ENCODE results near the gene TARS1. TPM values are rescaled to one million over a fixed set of nuclear protein-coding genes. Genes with fewer than 3 reads are reported as not detected.

Gene TARS1
- polyA plus RNA-seq, 1 donor from 2014 or later: 88.7 TPM

- H4K20me1 ChIP-seq (ENCODE audit: insufficient read depth): no peaks in the 10 kb centered on the region
- no peaks in the 10 kb centered on the region for H3K36me3 ChIP-seq (ENCODE audit: insufficient read depth, low read length)
Measured at GRCh38 chr5:33476992-33477391, 36.2 kb downstream of the TARS1 start.

GRCh38 chr5:33477816-33478215 lies 37.1 kb downstream of the TARS1 start:
- Histone ChIP-seq H3K9me3 (ENCODE audit: low read length) (no peaks in the 10 kb centered on the region), H3K79me2 (replicated peaks; ENCODE audit: insufficient read depth, low read length) (no peaks in the 10 kb centered on the region), H3K27me3 (ENCODE audit: insufficient read depth, low read depth, low read length) (no peaks in the 10 kb centered on the region), H3K4me3 (ENCODE audit: low read length) (no peak overlapping the region), H3K36me3 (ENCODE audit: insufficient read depth, low read length) (no peaks in the 10 kb centered on the region), H2AFZ (ENCODE audit: low read depth, low read length) (no peak overlapping the region), H3K4me2 (ENCODE audit: low read length) (no peak overlapping the region), H3K27ac (ENCODE audit: low read length) (no peak overlapping the region), H3K9ac (ENCODE audit: low read length) (no peak overlapping the region), H3F3A (ENCODE audit: insufficient read depth, low read length, poor library complexity, severe bottlenecking) (no peaks in the 10 kb centered on the region), H3K9me2 (ENCODE audit: insufficient read depth, low read length) (no peaks in the 10 kb centered on the region), H4K20me1 (ENCODE audit: insufficient read depth) (no peaks in the 10 kb centered on the region)
- TF ChIP-seq EZH2 (IDR thresholded peaks at IDR 0.05; ENCODE audit: borderline replicate concordance, insufficient read depth, low read length, poor library complexity, severe bottlenecking) (no peak), TAF1 (IDR thresholded peaks at IDR 0.05; ENCODE audit: low read depth) (no peak), POLR2AphosphoS5 (IDR thresholded peaks at IDR 0.05) (no peak), RAD21 (conservative IDR thresholded peaks at IDR 0.05) (no peak), SMC3 (conservative IDR thresholded peaks at IDR 0.05; ENCODE audit: poor library complexity) (no peak), REST (IDR thresholded peaks at IDR 0.05; ENCODE audit: borderline replicate concordance) (no peak), CTCF (IDR thresholded peaks at IDR 0.05; ENCODE audit: poor library complexity, severe bottlenecking) (no peak)

More at GRCh38 chr5:33476992-33477391, 36.2 kb downstream of the TARS1 start:
- Histone ChIP-seq H3K27ac (ENCODE audit: low read length) (no peak overlapping the region), H3K4me3 (ENCODE audit: low read length) (no peak overlapping the region), H3K9me2 (ENCODE audit: insufficient read depth, low read length) (no peaks in the 10 kb centered on the region), H2AFZ (ENCODE audit: low read depth, low read length) (no peak overlapping the region), H3K9ac (ENCODE audit: low read length) (no peak overlapping the region), H3K27me3 (ENCODE audit: insufficient read depth, low read depth, low read length) (no peaks in the 10 kb centered on the region), H3K79me2 (replicated peaks; ENCODE audit: insufficient read depth, low read length) (no peaks in the 10 kb centered on the region), H3F3A (ENCODE audit: insufficient read depth, low read length, poor library complexity, severe bottlenecking) (no peaks in the 10 kb centered on the region), H3K9me3 (ENCODE audit: low read length) (no peaks in the 10 kb centered on the region), H3K4me2 (ENCODE audit: low read length) (no peak overlapping the region)
- no peak for TF ChIP-seq TAF1 (IDR thresholded peaks at IDR 0.05; ENCODE audit: low read depth)
- TF ChIP-seq EZH2 (IDR thresholded peaks at IDR 0.05; ENCODE audit: borderline replicate concordance, insufficient read depth, low read length, poor library complexity, severe bottlenecking): no peak
- TF ChIP-seq CTCF (IDR thresholded peaks at IDR 0.05; ENCODE audit: poor library complexity, severe bottlenecking): no peak
- TF ChIP-seq MXI1 (conservative IDR thresholded peaks at IDR 0.05; ENCODE audit: poor library complexity, severe bottlenecking): no peak
- no peak for TF ChIP-seq REST (IDR thresholded peaks at IDR 0.05; ENCODE audit: borderline replicate concordance)
- TF ChIP-seq RAD21 (conservative IDR thresholded peaks at IDR 0.05): no peak
- TF ChIP-seq EP300 (conservative IDR thresholded peaks at IDR 0.05; ENCODE audit: poor library complexity, severe bottlenecking): no peak
- no peak for TF ChIP-seq SMC3 (conservative IDR thresholded peaks at IDR 0.05; ENCODE audit: poor library complexity)
- no peak for TF ChIP-seq POLR2AphosphoS5 (IDR thresholded peaks at IDR 0.05)

Measured in neural cell (in vitro differentiated cells).